GM21619 (cell line): ENCODE measurements around the gene ZNF814.
"Not testable (repeated sequence)": the region's sequence is repeated elsewhere in the genome, so short reads cannot be mapped to it uniquely, and the experiment has no call there.

Experiments
- ATAC-seq: cut with Tn5 transposase; IDR thresholded peaks from one replicate; pipeline ENCODE4 v1.9.1; 2021; ENCODE audit not compliant: unreplicated experiment

Gene ZNF814

DNA sequence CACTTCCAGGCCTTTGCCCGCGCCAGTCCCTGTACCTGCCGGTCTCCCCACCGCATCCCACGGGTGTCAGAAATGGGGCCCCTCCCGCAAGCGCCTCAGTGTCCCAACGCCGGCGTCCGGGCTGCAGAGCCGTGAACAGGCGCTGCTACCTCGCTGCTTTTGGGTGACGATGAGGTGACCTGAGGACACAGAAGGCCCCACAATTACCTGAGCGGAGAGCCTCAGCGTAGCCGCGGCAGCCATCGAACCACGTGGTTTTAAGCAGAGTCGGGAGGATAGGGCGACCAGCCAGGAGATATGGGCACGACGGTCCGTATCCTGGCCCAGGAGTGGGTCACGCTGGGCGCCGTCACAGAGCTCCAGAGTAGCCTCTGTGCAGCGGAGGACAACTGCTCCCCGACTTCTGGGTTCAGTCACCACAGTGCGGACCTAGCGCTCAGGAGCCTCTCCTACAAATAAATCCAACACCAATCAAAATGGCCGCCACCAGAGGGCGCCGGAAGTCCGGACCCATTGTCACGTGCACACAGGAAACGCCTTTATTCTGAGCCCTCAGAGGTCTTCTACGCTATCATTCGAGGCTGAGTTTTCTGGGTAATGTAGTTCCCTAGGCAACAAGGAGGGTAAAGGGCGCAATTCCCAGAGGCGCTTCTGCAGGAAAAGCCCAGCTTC lies at the start of gene ZNF814:
Gene ZNF814 (minus strand): TSS at position 478 of the 672 bp plus-strand sequence. CDS start 235 bp downstream, at position 243.
- peak; percentile 62 for ATAC-seq

DNA sequence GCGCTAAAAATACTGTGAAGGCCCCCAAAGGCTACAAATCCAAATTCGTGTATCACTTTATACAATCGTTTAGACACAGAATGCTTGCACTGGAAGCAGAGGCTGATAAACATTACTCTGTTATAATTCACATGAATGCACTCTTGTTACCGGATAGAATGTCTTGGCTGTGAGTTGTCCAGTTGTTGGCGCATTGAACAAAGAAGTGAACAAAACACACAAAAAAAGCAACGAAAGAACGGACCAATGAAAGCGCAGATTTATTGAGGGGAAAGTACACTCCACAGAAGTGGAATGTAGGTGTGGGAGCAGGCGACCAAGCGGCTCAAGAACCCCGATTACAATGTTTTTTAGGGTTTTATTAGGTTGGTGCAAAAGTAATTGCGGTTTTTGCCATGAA lies 46.9 kb upstream of the ZNF814 start:
- no peak for ATAC-seq

DNA sequence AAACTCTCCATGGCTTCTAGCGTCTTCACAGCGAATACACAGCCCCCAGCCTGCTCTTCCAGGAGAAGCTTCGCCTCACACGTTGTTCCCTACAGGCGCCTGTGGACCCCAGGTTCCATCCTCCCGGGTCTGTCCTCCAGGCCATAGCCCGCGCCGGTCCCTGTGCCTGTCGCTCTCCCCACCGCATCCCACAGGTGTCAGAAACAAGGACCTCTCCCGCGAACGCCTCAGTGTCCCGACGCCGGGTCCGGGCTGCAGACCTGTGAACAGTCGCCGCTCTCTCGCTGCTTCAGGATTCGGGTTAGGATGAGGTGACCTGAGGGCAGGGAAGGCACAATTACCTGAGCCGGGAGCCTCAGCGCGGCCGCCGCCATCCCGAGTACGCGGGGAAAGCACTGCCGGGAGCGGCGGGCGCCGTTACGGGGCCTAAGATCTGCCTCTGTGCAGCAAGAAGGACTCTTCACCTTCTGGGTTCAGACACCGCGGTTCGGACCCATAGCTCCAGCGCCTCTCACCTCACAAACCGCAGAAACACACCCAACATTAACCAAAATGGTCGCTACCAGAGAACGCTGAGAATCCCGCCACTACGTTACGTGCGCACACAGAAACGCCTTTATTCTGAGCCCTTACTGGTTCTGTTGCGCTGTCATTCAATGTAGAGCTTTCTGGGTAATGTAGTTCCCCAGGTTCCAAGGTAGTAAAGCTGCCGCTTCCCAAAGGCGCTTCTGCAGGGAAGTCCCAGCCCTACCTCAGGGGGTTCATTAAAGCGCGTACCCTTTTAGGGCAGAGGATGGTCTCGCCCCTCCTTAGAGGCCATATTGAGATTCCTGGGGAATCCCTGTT lies 46.2 kb upstream of the ZNF814 start, which contains the start of gene ZNF418:
Gene ZNF418 (minus strand): TSS at position 583 of the 846 bp plus-strand sequence. CDS start 1,580 bp downstream, outside the sequence.
- peak; percentile 58 for ATAC-seq

DNA sequence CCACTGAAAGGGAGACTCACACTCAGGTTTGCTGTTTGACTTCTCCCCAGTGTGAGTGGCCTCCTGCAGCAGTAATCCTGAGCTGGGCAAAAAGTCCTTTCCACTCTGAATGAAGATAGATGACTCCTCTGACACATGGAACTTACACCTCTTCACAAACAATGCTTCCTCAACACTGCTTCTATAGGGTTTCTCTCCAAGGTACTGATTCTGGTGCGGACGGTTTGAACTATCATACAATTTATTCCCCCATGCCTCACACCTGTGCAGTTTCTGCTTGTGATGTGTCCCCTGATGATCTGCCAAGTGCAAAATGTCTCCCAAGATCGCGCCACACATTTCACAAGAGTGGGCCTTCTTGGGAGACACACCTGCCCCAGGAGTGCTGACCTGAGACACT lies 38.8 kb upstream of the ZNF814 start:
- no peak for ATAC-seq

DNA sequence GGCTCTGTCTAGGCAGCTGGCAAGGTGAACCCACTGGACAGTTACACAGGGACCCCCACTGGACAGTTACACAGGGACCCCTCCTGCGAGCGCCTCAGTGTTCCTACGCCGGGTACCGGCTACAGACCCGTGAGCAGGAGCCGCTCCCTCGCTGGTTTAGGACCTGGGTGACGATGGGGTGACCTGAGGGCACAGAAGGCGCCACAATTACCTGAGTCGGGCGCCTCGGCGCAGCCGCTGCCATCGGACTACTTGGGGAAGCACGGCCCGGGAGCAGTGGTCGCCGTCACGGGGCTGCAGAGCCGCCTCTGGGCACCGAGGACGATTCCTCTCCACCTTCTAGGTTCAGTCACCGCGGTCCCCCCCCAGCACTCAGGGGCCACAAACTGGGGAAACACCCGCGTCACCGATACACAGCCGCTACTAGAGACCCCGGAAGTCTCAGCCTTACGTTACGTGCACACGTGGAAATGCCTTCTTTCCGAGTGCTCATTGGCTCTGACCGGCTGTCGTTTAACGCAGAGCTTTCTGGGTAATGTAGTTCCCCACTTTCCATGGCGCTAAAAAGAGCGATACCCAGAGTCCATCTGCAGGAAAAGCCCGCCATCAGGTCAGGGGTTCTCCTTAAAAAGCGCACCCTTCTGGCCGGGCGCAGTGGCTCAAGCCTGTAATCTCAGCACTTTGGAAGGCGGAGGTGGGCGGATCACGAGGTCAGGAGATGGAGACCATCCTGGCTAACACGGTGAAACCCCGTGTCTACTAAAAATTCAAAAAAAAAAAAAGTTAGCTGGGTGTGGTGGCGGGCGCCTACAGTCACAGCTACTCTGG lies 27.5 kb upstream of the ZNF814 start, which contains the start of gene ZNF417:
Gene ZNF417 (minus strand): TSS at position 425 of the 828 bp plus-strand sequence. CDS start 181 bp downstream, at position 244.
- peak; percentile 98 for ATAC-seq

DNA sequence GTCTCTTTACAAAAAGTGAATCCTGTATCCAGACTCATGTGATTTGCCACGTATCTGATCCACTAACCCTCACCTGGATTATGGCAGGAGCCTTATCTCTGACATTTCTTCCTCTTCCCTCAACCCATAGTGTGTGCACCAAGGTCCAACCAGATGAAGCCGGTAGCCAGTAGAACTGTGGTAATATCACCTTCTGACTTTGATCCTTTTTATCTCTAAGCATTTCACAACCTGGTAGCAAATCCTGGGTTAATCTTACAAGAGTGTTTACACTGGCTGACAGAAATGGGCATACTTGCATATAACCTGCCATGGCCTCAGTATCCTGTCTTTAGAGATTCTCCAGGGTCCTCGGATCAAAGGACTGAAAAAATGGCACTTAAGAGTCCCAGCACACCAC lies 25.7 kb upstream of the ZNF814 start:
- no peak for ATAC-seq

DNA sequence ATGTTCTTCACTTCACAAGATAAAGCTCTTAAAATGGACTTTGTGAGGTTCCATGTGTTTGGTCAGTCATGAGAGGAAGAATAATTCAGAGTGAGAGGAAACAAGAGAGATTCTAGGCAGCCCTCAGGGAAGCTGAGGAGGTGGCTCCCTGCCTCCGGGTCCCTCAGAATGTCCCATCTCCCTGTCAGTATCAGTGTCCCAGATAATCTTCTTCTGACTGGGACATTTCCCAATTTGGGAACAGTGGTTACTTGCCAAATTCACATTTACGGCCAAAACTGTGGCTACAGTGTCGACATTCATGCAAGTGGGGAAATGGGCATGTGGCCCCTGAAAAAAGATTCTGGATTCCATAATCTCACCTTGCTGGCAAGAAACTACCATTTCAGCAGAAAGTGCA lies 18.6 kb upstream of the ZNF814 start:
- no peak for ATAC-seq

DNA sequence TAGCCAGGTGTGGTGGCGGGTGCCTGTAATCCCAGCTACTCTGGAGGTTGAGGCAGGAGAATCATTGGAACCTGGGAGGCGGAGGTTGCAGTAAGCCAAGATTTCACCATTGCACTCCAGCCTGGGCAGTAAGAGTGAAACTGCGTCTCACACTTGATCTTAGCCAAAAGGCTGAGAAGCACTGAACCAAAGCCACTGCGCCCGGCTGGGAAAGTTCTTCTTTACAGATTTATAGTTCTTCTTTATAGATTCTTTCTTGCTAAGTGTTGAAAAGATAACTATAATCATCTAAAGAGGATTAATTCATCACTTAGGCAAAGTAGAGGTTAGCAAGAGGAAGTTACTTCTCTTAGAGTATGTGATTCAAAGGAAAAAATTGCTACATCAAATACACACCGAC lies 16.4 kb upstream of the ZNF814 start:
- no peak for ATAC-seq

DNA sequence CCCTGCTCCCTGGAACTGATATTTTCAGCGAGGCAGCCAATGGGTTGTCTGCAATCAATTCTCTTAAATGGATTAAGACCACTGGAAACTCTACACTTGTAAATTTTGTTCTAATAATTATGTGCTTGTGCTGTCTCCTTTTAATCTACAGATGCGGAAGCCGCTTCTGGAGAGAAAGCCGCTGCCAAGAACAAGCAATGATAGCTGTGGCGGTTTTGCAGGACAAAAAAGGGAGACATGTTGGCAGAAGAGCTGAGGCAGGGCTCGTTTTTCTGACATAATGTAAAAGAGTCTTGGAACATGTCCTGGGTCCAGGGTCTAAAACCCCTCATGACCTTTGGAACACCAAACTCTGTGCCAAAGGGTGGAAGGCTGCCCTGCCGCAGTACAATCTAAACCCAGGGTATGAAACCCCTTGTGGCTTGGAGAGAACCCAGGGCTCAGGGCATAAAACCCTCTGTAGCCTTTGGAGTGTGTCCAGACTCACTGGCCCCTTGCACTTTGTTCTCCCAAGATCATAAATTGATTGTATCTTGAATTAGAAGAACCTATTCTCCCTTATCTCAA lies 14.9 kb upstream of the ZNF814 start:
- ATAC-seq: no peak

DNA sequence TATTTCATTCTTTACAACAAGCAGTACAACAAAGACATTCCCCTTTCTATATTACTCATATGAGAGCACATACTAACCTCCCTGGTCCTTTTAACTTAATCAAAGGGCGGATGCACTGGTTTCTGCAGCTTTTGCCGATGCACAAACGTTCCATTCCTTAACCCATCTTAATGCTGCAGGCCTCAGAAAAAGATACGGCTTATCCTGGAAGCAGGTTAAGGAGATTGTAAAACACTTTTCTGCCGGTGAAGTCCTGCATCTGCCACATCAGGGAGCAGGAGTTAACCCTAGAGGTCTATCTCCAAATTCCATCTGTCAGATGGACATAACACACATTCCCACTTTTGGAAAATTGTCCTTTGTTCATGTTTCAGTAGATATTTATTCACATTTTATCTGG lies 11.5 kb upstream of the ZNF814 start:
- no peak for ATAC-seq

DNA sequence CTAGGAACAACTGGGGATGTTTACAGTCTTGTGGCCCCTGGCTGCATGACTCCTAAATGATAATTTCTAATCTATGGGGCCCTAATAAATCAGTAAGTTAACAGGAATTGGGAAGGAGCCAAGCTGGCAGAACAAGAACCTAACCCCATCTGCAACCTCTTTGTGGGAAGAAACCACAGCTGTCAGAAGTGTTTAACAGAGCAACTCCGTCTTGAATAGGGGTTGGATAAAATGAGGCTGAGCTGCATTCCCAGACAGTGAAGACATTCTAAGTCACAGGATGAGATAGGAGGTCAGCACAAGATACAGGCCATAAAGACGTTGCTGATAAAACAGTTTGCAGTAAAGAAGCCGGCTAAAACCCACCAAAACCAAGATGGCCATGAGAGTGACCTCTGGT lies 1.9 kb upstream of the ZNF814 start:
- ATAC-seq: not testable (repeated sequence)

DNA sequence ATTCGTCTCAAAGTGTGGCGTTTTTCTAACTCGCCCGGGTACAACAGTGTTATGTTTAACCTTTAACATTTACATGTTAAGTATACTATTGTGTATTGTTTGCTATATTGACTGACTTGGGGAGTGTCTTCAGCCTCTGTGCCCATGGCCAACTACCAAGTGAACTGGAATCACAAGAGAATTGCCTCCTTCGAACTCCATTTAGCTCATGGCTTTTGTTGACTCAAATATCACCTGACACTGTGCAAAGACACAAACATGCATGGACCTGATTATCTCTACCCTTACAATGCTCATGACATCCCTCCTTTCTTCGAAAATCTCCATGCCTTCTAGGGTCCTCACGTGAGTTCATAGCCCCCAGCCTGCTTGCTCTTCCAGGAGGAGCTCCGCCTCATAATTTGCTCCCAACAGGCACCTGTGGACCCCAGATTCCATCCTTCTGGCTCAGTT lies 704 bp downstream of the ZNF814 start:
- no peak for ATAC-seq

DNA sequence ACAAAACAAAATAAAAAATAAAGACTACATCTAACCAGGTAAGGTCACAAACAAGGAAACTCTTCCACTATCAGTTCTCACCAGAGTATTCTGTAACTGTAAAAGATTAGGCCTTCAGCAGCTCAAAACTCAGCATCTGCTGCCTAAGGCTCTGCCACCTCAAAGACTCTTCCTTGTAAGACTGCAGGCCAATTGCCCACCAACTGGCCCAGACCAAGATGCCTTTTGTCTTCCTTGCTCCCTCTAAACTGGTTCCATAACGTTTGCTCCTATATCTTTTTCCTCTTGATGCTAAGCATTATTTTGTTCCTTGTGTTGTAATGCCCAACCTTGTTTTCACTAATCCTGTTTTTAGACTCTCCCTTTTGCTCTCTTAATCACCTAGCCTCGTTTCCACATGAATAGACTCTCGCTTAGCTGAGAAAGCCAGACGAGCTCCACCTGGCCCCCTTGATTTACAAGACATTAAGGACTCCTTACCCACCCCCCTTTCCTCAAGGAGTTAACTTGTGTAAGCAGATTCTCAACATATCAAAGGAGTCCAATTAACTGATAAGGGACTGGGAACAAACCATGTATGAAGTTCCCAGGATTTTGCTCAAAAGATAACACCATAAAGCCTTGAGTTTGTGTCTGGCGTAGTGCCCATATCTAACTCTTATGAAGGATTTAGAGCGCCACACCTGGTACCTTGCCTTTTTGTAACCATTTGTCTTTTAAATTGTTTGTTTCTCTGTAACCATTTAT lies 1.5 kb downstream of the ZNF814 start:
- ATAC-seq: no peak

DNA sequence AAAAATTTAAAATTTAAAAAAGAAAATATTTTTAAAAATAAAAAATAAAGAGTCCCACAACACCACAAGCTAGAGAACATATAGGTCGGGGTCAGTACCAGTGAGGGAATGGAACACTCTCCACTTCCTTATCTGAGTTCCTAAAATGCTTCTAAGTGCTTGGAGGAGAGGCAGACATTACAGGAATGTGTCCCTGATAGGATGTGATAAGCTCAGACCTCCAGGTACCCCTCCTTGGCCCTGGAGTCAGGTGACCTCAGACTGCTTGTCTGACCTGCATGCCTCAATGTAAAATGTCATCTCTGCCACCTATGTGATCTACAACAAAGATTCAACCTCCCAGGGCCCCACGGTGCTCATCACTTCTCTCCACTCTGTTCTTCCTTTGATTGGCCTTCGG lies 2.8 kb downstream of the ZNF814 start:
- no peak for ATAC-seq

DNA sequence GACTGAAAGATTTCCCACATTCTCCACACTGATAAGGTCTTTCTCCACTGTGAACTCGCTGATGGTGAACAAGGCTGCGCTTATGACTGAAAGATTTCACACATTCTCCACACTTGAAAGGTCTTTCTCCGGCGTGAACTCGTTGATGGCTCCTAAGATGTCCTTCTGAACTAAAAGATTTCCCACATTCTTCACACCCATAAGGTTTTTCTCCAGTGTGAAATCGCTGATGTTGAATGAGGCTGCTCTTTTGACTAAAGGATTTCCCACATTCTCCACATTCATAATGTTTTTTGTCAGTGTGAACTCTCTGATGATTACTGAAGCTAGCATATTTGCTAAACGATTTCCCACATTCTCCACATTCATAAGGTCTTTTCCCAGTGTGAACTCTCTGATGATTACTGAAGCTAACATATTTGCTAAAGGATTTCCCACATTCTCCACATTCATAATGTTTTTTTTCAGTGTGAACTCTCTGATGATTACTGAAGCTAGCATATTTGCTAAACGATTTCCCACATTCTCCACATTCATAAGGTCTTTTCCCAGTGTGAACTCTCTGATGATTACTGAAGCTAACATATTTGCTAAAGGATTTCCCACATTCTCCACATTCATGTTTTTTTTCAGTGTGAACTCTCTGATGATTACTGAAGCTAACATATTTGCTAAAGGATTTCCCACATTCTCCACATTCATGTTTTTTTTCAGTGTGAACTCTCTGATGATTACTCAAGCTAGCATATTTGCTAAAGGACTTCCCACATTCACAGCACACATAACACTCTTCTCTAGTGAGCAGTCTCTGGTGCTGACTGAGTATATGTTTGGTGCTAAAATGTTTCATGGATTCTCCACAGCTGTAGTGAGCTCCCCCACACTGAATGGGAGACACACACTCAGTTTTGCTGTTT lies 14.7 kb downstream of the ZNF814 start:
- not testable (repeated sequence) for ATAC-seq

DNA sequence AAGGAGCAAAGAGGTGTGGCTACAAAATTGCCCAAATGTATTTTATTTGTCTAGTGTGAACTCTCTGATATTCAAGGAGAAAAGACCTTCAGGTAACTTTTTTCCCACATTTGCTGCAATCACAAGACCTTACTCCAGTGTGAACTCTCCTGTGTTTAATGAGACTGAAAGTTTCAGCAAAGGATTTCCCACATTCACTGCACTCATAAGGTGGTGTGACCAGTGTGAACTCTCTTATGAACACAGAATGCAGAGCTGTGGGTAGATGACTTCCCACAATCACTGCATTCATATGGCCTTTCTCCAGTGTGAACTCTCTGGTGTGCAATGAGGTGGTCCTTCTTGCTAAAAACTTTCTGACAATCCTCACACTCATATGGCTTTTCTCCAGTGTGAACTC lies 16.4 kb downstream of the ZNF814 start:
- ATAC-seq: no peak

DNA sequence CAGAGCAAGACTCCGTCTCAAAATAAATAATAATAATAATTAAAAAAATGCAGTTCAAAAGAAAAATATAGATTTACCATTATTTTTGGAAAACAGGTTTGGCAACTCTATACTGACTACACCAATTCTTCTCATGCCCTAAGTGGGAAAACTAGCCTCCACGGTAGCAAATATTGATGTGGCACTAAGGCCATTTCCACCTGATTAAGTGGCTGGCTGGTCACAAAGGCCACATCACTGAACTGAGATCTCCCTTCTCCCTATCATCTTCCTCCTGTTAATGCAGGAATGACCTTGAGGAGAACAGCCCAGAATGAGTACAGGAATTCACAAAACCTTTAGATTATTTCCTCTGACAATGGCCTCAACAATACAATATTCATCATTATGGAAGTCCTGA lies 18.6 kb downstream of the ZNF814 start:
- no peak for ATAC-seq

DNA sequence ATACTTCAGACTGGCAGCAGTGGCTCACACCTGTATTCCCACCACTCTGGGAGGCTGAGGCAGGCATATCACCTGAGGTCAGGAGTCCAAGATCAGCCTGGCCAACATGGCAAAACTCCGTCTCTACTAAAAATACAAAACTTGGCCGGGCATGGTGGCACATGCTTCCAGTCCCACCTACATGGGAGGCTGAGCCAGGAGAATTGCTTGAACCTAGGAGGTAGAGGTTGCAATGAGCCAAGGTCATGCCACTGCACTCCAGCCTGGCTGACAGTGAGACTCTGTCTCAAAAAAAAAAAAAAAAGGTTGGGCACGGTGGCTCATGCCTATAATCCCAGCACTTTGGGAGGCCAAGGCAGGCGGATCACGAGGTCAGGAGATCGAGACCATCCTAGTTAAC lies 19.2 kb downstream of the ZNF814 start:
- ATAC-seq: not testable (repeated sequence)

DNA sequence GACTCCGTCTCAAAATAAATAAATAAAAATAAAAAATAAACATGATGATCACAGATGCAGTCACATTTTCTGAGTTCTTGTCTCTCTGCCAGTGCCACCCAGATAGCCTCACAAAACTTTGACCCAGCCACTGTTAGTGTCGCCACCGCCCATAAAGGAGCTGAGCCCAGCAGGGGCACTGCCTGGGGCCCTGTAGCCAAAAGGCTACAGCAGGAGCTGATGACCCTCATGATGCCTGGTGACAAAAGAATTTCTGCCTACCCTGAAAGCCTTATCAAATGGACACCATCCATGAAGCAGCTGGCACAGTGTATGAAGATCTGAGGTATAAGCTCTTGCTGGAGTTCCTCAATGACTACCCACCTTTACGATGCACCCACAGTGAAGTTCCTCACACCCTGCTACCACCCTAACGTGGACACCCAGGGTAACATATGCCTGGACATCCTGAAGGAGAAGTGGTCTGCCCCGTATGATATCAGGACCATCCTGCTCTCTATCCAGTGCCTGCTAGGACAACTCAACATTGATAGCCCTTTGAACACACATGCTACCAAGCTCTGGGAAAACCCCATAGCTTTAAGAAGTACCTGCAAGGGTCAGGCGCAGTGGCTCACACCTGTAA lies 20.9 kb downstream of the ZNF814 start:
- ATAC-seq: no peak
